ENCODE measurements around the gene AATF.

GRCh38 chr17:36899250-36900159 is 49.2 kb upstream of the AATF start:
- no peak for TF ChIP-seq CTCF (IDR thresholded peaks at IDR 0.05)
- no peak for TF ChIP-seq POLR2A (IDR thresholded peaks at IDR 0.05)
- no peak for TF ChIP-seq EP300 (IDR thresholded peaks at IDR 0.05; ENCODE audit: low read depth)
- no peak for TF ChIP-seq POLR2AphosphoS5 (IDR thresholded peaks at IDR 0.05)

All from transverse colon (tissue), 4 donors.